Karpas-422 (cell line): ENCODE measurements around the gene HIGD1A. TPM values are rescaled to one million over a fixed set of nuclear protein-coding genes. Genes with fewer than 3 reads are reported as not detected.

ENCODE experiments used
- DNase-seq: peaks from one replicate; pipeline ENCODE4 v3.0.0-alpha.2; 2015
- H2AFZ ChIP-seq: fragments of 200-600 bp; sonication (generic); 2 replicates; pipeline ENCODE4 v1.6.1; 2014; ENCODE audit warnings: antibody characterized with exemption, low read length, mixed read lengths
- H3K27ac ChIP-seq: fragments of 200-600 bp; sonication (generic); 2 replicates; pipeline ENCODE4 v1.5.1; 2014; ENCODE audit warnings: mild to moderate bottlenecking, low read length, moderate library complexity
- H3K27me3 ChIP-seq: fragments of 200-600 bp; sonication (generic); 2 replicates; pipeline ENCODE4 v1.6.1; 2014; ENCODE audit warnings: low read length, mixed read lengths
- H3K36me3 ChIP-seq: fragments of 200-600 bp; sonication (generic); 2 replicates; pipeline ENCODE4 v1.6.1; 2014; ENCODE audit warnings: low read length, mixed read lengths; ENCODE audit not compliant: insufficient read depth
- H3K4me1 ChIP-seq: fragments of 200-600 bp; sonication (generic); 2 replicates; pipeline ENCODE4 v1.6.1; 2014; ENCODE audit warnings: mild to moderate bottlenecking, low read length, mixed read lengths
- H3K4me2 ChIP-seq: fragments of 200-600 bp; sonication (generic); 2 replicates; pipeline ENCODE4 v1.6.1; 2014; ENCODE audit warnings: low read length, low read depth, mild to moderate bottlenecking; ENCODE audit not compliant: poor library complexity, severe bottlenecking
- H3K4me3 ChIP-seq: fragments of 200-600 bp; sonication (generic); 2 replicates; pipeline ENCODE4 v1.5.1; 2014; ENCODE audit warnings: mild to moderate bottlenecking, antibody characterized with exemption, low read length, mixed read lengths
- H3K79me2 ChIP-seq: fragments of 200-600 bp; sonication (generic); 2 replicates; pipeline ENCODE4 v1.6.1; 2014; ENCODE audit warnings: mild to moderate bottlenecking, low read length, mixed read lengths
- H3K9ac ChIP-seq: fragments of 200-600 bp; sonication (generic); 2 replicates; pipeline ENCODE4 v1.6.0; 2014; ENCODE audit warnings: low read length
- H3K9me2 ChIP-seq: fragments of 200-600 bp; sonication (generic), shearing (Covaris generic); replicated peaks from 2 replicates; pipeline ENCODE4 v1.6.0; 2014; ENCODE audit warnings: mild to moderate bottlenecking, low read length, moderate library complexity; ENCODE audit not compliant: insufficient read depth
- H3K9me3 ChIP-seq: fragments of 300-700, 200-600 bp; sonication (generic); 2 replicates; pipeline ENCODE4 v1.6.1; 2014; ENCODE audit warnings: low read length, mixed read lengths
- H4K20me1 ChIP-seq: fragments of 200-600 bp; sonication (generic); 2 replicates; pipeline ENCODE4 v1.6.1; 2014; ENCODE audit warnings: mild to moderate bottlenecking, antibody characterized with exemption, low read length, low read depth; ENCODE audit not compliant: insufficient read depth
- total RNA-seq: library from RNA; depleted of rRNA; stranded (reverse); fragments of >200 nt; shearing (Covaris generic); gene quantifications from 2 replicates; pipeline ENCODE4 v1.2.3, GENCODE V29; 2014; ENCODE audit warnings: low replicate concordance

HIGD1A gene
- total RNA-seq, 1 experiment from 2014 or later: 207 TPM

DNA sequence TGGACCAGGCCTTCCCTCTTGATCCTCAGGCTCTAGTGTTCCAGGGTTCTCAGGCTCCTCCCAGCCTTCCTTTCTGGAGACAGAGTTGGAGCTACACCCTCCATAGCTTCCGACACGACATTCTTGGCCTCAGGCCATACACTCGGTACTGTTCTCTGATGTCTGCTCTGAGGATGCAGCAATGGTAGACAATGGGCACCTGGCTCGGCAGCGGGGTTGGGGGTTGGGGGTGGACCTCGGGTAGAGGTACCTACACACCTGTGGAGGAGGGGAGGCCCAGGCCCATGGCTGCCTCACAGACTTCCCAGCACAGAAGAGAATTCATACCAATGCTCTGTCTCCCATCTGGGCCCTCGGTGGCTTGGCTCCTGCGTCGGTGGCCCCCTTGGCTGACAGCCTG lies 52.7 kb downstream of the HIGD1A start:
- Histone ChIP-seq H3K4me1 (peaks cover 2% of the 10 kb centered on the region; the same call in 1 of the 2 replicates), H3K4me2 (no peak overlapping the region), H3K9me2 (no peaks in the 10 kb centered on the region), H3K27ac (no peak overlapping the region), H3K27me3 (no peaks in the 10 kb centered on the region), H3K9ac (no peak overlapping the region), H3K4me3 (no peak overlapping the region), H3K79me2 (no peaks in the 10 kb centered on the region), H4K20me1 (no peaks in the 10 kb centered on the region), H3K36me3 (no peaks in the 10 kb centered on the region), H3K9me3 (no peaks in the 10 kb centered on the region), H2AFZ (no peak overlapping the region)
- no peak for DNase-seq

DNA sequence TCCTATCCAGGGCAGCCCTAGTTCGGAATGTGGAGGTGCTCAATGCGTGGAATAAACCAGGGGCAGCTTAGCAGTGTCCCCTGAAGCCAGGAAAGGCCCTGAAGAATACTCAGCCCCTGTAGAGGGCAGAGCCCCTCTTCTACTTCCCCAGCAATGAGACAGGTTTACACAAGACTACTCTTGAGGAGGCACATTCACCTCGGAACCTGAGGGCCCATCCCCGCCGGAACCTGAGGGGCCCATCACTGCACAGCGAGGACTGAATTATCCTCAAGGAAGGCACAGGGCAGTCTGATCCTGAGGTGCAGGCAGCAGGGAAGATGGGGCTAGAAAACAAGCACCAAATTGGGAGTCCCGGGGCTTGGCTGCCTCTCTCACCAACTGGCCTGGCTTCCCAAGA lies 53.5 kb downstream of the HIGD1A start:
- H3K36me3 ChIP-seq: no peaks in the 10 kb centered on the region

DNA sequence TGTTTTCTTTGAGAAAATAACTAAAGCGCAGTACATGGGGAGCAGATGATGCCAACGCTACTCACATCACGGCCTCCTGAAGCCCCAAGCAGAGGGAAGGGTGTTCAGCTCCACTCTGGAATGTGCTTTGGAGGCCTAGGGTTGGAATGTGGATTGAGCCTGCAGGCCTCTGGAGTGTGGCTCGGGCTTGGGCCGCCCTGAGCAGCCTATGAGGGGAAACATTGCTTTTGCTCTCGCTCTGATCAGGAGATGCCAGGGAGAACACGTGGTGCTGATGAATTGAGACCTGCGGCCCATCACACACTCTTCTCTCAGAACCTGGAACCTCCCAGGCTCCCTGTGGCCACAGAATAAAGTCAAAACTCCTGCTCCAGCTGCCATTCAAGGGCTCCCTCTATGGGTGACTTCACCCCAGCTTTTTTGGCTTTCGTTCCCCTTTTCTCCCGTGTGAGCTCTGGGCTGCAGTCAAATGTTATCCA lies 54.5 kb downstream of the HIGD1A start:
- Histone ChIP-seq H2AFZ (no peak overlapping the region), H3K9ac (no peak overlapping the region), H3K79me2 (no peaks in the 10 kb centered on the region), H3K4me1 (peaks cover 2% of the 10 kb centered on the region; the same call in 1 of the 2 replicates), H3K27ac (no peak overlapping the region), H3K9me3 (no peaks in the 10 kb centered on the region), H3K4me3 (no peak overlapping the region), H4K20me1 (no peaks in the 10 kb centered on the region), H3K4me2 (no peak overlapping the region), H3K36me3 (no peaks in the 10 kb centered on the region), H3K27me3 (no peaks in the 10 kb centered on the region), H3K9me2 (no peaks in the 10 kb centered on the region)
- peak; percentile 72 for DNase-seq

More for the DNA sequence above, 53.5 kb downstream of the HIGD1A start:
- H3K27ac ChIP-seq: no peak overlapping the region
- H3K79me2 ChIP-seq: no peaks in the 10 kb centered on the region
- no peaks in the 10 kb centered on the region for H3K9me3 ChIP-seq
- no peak overlapping the region for H3K4me3 ChIP-seq
- peaks cover 2% of the 10 kb centered on the region; the same call in 1 of the 2 replicates for H3K4me1 ChIP-seq
- H3K4me2 ChIP-seq: no peak overlapping the region
- H4K20me1 ChIP-seq: no peaks in the 10 kb centered on the region
- H3K9me2 ChIP-seq: no peaks in the 10 kb centered on the region
- no peak overlapping the region for H2AFZ ChIP-seq
- H3K27me3 ChIP-seq: no peaks in the 10 kb centered on the region
- H3K9ac ChIP-seq: no peak overlapping the region
- DNase-seq: no peak

DNA sequence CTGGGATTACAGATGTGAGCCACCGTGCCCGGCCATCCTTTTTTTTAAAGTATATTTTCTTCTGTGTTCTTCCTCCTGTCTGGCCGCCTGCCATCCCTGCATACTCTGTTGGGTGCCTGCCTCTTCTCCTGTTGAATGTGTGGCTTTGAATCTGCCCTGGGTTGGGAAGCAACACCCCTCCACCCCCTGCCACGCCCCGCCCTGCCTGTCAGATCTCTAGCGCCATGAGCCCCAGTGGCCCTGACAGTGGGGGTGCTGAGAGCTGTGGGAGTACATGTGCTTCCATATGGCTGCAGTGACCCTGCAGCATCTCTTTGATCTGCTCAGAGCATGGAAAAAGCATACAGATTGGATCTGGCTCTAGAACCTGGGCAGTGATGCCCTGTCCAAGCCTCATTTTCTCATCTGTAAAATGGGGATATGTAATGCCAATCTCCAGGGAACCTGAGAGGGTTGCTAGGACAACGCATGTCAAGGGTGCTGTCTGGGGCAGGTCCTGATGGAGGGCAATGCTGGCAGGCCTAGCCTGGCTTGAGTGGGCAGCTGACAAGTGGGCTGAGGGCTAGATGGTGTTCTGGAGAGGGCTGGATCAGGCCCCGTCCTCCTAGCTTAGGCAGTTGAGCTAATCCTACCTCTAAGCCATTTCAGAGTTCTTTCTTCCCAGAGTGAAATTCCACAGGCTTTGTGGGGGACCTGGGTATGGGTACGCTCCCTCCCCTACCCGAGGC lies 55.1 kb downstream of the HIGD1A start:
- Histone ChIP-seq H3K4me1 (peaks cover 2% of the 10 kb centered on the region; the same call in 1 of the 2 replicates), H3K9ac (no peak overlapping the region), H3K36me3 (no peaks in the 10 kb centered on the region), H3K4me2 (no peak overlapping the region), H3K27ac (no peak overlapping the region), H3K79me2 (no peaks in the 10 kb centered on the region), H2AFZ (no peak overlapping the region), H4K20me1 (no peaks in the 10 kb centered on the region), H3K27me3 (no peaks in the 10 kb centered on the region), H3K4me3 (no peak overlapping the region), H3K9me3 (no peaks in the 10 kb centered on the region), H3K9me2 (no peaks in the 10 kb centered on the region)
- no peak for DNase-seq

- no peaks in the 10 kb centered on the region for H3K27me3 ChIP-seq
- H3K27ac ChIP-seq: no peak overlapping the region
- H3K4me3 ChIP-seq: no peak overlapping the region
- no peak overlapping the region for H3K4me2 ChIP-seq
- H3K9me2 ChIP-seq: no peaks in the 10 kb centered on the region
- no peaks in the 10 kb centered on the region for H3K9me3 ChIP-seq
- no peak overlapping the region for H2AFZ ChIP-seq
- H3K36me3 ChIP-seq: no peaks in the 10 kb centered on the region
- no peaks in the 10 kb centered on the region for H4K20me1 ChIP-seq
- peaks cover 2% of the 10 kb centered on the region; the same call in 1 of the 2 replicates for H3K4me1 ChIP-seq
- no peak overlapping the region for H3K9ac ChIP-seq
- H3K79me2 ChIP-seq: no peaks in the 10 kb centered on the region
- no peak for DNase-seq
Measured at GRCh38 chr3:42747581-42747980, 56.7 kb downstream of the HIGD1A start.

- H3K4me1 ChIP-seq: peaks cover 2% of the 10 kb centered on the region; the same call in 1 of the 2 replicates
- H3K9ac ChIP-seq: no peak overlapping the region
- H3K9me2 ChIP-seq: no peaks in the 10 kb centered on the region
- H2AFZ ChIP-seq: no peak overlapping the region
- H3K4me2 ChIP-seq: no peak overlapping the region
- no peaks in the 10 kb centered on the region for H4K20me1 ChIP-seq
- H3K27me3 ChIP-seq: no peaks in the 10 kb centered on the region
- H3K36me3 ChIP-seq: no peaks in the 10 kb centered on the region
- no peak overlapping the region for H3K27ac ChIP-seq
- no peaks in the 10 kb centered on the region for H3K9me3 ChIP-seq
- no peak for DNase-seq
- H3K4me3 ChIP-seq: no peak overlapping the region
- no peaks in the 10 kb centered on the region for H3K79me2 ChIP-seq
Measured at GRCh38 chr3:42746455-42747450, 57.5 kb downstream of the HIGD1A start.

GRCh38 chr3:42745776-42746454 lies 58.4 kb downstream of the HIGD1A start:
- H3K27me3 ChIP-seq: no peaks in the 10 kb centered on the region
- no peak overlapping the region for H3K4me3 ChIP-seq
- H3K9me2 ChIP-seq: no peaks in the 10 kb centered on the region
- H3K27ac ChIP-seq: no peak overlapping the region
- H3K36me3 ChIP-seq: no peaks in the 10 kb centered on the region
- no peaks in the 10 kb centered on the region for H4K20me1 ChIP-seq
- peaks cover 2% of the 10 kb centered on the region; the same call in 1 of the 2 replicates for H3K4me1 ChIP-seq
- no peaks in the 10 kb centered on the region for H3K79me2 ChIP-seq
- no peaks in the 10 kb centered on the region for H3K9me3 ChIP-seq
- H3K9ac ChIP-seq: no peak overlapping the region
- no peak overlapping the region for H3K4me2 ChIP-seq
- no peak for DNase-seq
- H2AFZ ChIP-seq: no peak overlapping the region
